Endothelial cell (in vitro differentiated cells): ENCODE data around the gene POGLUT3. TPM values are rescaled to one million over a fixed set of nuclear protein-coding genes. Genes with fewer than 3 reads are reported as not detected.

Experiments used
- DNase-seq: peaks from one replicate; pipeline ENCODE4 v3.0.0; 2021; ENCODE audit warnings: low spot score
- H3K27ac Mint-ChIP-seq: one replicate; pipeline ENCODE4 v1.8.0; 2021; ENCODE audit warnings: mixed read lengths, inconsistent platforms; ENCODE audit not compliant: unreplicated experiment
- H3K27me3 Mint-ChIP-seq: one replicate; pipeline ENCODE4 v1.8.0; 2021; ENCODE audit warnings: mild to moderate bottlenecking, moderate library complexity, mixed read lengths, inconsistent platforms; ENCODE audit not compliant: unreplicated experiment
- H3K36me3 Mint-ChIP-seq: one replicate; pipeline ENCODE4 v1.8.0; 2021; ENCODE audit warnings: mild to moderate bottlenecking, low read depth, mixed read lengths, inconsistent platforms; ENCODE audit not compliant: unreplicated experiment
- H3K4me1 Mint-ChIP-seq: one replicate; pipeline ENCODE4 v1.8.0; 2021; ENCODE audit warnings: mild to moderate bottlenecking, mixed read lengths, inconsistent platforms; ENCODE audit not compliant: unreplicated experiment
- H3K4me3 Mint-ChIP-seq: one replicate; pipeline ENCODE4 v1.8.0; 2021; ENCODE audit warnings: mild to moderate bottlenecking, mixed read lengths, inconsistent platforms; ENCODE audit not compliant: unreplicated experiment
- H3K9me3 Mint-ChIP-seq: one replicate; pipeline ENCODE4 v1.8.0; 2021; ENCODE audit warnings: mixed read lengths, inconsistent platforms; ENCODE audit not compliant: unreplicated experiment
- CTCF ChIP-seq: fragments of 200-600 bp; sonication (generic); IDR thresholded peaks from one replicate; pipeline ENCODE4 v1.5.0; 2021; ENCODE audit warnings: antibody characterized with exemption; ENCODE audit not compliant: unreplicated experiment
- total RNA-seq: library from RNA; stranded (reverse); fragmentation: NEBNext Ultra II Directional; extraction: Animal tissue kit (Norgen Biotek cat#: 25700); gene quantifications from one replicate; pipeline ENCODE4 v1.2.1, GENCODE V29; 2021; ENCODE audit not compliant: unreplicated experiment

Gene POGLUT3
- total RNA-seq, 1 donor from 2014 or later, result 12.2 TPM

- no peak for DNase-seq
- Mint-ChIP-seq H3K27me3 (peaks cover 2% of the 10 kb centered on the region), H3K36me3 (peaks cover 26% of the 10 kb centered on the region), H3K4me3 (no peak overlapping the region), H3K4me1 (no peaks in the 10 kb centered on the region), H3K27ac (no peak overlapping the region), H3K9me3 (no peaks in the 10 kb centered on the region)
- no peak for TF ChIP-seq CTCF
Measured at GRCh38 chr11:108486331-108486730, 11.9 kb downstream of the POGLUT3 start.

GRCh38 chr11:108483163-108483562 lies 15.0 kb downstream of the POGLUT3 start:
- DNase-seq, result no peak
- no peak for TF ChIP-seq CTCF
- Mint-ChIP-seq H3K9me3 (no peaks in the 10 kb centered on the region), H3K4me3 (no peak overlapping the region), H3K4me1 (peaks cover 2% of the 10 kb centered on the region), H3K27ac (no peak overlapping the region), H3K27me3 (no peaks in the 10 kb centered on the region), H3K36me3 (peaks cover 18% of the 10 kb centered on the region)

GRCh38 chr11:108474664-108475463 lies 23.3 kb downstream of the POGLUT3 start:
- Mint-ChIP-seq H3K36me3 (peaks cover 4% of the 10 kb centered on the region), H3K4me3 (no peak overlapping the region), H3K9me3 (no peaks in the 10 kb centered on the region), H3K27ac (no peak overlapping the region), H3K4me1 (peaks cover 6% of the 10 kb centered on the region), H3K27me3 (peaks cover 3% of the 10 kb centered on the region)
- TF ChIP-seq CTCF, result no peak
- DNase-seq, result no peak

GRCh38 chr11:108472681-108473080 lies 25.5 kb downstream of the POGLUT3 start:
- H3K4me3 Mint-ChIP-seq, result no peak overlapping the region
- no peaks in the 10 kb centered on the region for H3K9me3 Mint-ChIP-seq
- peaks cover 2% of the 10 kb centered on the region for H3K27me3 Mint-ChIP-seq
- peaks cover 3% of the 10 kb centered on the region for H3K4me1 Mint-ChIP-seq
- TF ChIP-seq CTCF, result no peak
- peaks cover 4% of the 10 kb centered on the region for H3K36me3 Mint-ChIP-seq
- no peak overlapping the region for H3K27ac Mint-ChIP-seq
- DNase-seq, result no peak

- Mint-ChIP-seq H3K4me3 (no peak overlapping the region), H3K9me3 (no peaks in the 10 kb centered on the region), H3K4me1 (peaks cover 3% of the 10 kb centered on the region), H3K27ac (no peak overlapping the region), H3K27me3 (peaks cover 3% of the 10 kb centered on the region), H3K36me3 (no peaks in the 10 kb centered on the region)
- no peak for TF ChIP-seq CTCF
- DNase-seq, result no peak
Measured at GRCh38 chr11:108468478-108468864, 29.7 kb downstream of the POGLUT3 start.
